Medulla oblongata (tissue), 1 donor: Measurements from ENCODE around the gene ITIH1.

Source experiments
- DNase-seq: peaks from one replicate; pipeline ENCODE4 v3.0.0-alpha.2; 2015; ENCODE audit errors: extremely low spot score

Gene ITIH1

DNA sequence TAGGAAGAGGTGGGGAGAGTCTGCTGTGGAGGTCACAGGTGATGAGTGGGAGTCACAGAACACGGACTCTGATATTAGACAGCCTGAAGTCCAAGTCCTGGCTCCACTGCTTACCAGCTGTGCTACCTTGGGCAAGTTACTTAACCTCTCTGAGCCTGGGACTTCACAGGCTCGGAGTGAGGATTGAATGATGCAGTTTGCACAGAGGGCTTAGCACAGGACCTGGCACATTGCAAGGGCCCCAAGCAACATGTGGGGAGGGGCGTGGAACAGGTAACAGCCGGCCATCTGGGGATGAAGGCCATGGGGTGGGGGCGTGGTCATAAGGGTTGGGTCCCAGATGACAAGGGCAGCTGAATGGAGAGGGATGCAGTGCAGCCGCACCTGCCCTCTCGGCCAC is 12.9 kb downstream of the ITIH1 start:
- no peak for DNase-seq

DNA sequence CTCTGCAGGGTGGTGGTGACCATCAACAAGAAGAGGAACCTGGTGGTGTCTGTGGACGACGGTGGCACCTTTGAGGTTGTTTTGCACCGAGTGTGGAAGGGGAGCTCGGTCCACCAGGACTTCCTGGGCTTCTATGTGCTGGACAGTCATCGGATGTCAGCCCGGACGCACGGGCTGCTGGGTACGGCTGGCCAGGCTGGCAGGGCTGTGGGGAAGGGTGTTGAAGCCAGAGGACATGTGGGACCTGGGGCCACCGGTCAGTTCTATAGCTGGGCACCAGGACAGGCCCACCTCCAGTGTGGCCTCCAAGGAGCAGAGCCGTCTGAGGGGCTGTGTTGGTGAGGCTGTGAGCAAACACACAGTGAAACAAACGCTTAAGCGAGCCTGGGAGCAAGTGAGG is 13.3 kb downstream of the ITIH1 start:
- no peak for DNase-seq

DNA sequence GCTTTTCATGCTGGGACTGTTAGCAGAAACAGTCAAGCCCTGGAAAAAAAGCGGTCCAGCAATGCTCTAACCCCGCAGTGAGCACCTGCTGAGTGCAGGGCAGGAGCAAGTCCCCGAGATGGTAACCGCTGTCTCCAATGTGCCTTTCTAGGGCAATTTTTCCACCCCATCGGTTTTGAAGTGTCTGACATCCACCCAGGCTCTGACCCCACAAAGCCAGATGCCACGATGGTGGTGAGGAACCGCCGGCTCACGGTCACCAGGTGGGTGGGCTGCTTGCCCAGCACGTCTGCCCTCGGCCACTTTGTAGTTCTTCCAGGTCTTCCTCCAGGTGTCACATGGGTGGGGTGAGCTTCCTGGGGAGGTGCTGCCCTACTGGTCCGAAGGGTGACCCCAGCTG is 14.0 kb downstream of the ITIH1 start:
- DNase-seq: no peak

DNA sequence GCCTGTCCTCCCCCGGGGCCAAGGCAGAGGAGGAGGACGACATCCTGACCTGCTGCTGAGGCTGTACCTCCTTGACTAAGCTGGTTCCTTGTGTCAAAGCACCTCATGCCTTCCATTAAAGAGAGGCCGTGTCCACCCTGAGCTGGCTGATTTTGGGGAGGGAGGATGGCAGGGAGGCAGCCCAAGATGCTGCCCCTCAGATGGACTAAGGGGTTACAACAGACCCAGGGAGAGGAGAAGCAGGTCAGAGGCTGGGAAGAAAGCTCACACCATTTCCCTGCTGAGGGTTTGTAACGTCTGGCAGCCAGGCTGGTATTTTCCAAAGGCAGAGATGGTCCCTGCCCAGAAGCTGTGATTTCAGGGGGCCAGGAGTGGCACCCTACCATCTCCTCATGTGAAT is 14.5 kb downstream of the ITIH1 start:
- DNase-seq: no peak

DNA sequence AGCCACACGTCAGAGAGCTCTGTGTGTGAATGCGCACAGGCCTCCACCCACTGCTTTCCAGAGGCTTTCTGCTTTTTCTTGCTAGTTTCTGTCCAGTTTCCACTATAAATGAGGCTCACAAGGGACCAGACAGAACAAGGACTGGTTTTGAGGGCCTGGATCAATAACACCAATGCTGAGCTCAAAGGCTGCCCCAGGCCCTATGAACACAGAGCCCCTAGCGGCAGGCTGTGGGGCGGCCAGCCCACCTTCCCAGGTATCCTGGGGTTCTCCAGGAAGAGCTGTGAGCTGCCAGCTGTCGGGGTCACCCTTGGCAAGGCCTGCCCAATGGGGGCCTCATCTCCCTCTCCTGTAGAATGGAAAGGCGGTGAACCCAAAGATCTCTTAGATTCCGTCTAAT is 15.0 kb downstream of the ITIH1 start:
- no peak for DNase-seq

DNA sequence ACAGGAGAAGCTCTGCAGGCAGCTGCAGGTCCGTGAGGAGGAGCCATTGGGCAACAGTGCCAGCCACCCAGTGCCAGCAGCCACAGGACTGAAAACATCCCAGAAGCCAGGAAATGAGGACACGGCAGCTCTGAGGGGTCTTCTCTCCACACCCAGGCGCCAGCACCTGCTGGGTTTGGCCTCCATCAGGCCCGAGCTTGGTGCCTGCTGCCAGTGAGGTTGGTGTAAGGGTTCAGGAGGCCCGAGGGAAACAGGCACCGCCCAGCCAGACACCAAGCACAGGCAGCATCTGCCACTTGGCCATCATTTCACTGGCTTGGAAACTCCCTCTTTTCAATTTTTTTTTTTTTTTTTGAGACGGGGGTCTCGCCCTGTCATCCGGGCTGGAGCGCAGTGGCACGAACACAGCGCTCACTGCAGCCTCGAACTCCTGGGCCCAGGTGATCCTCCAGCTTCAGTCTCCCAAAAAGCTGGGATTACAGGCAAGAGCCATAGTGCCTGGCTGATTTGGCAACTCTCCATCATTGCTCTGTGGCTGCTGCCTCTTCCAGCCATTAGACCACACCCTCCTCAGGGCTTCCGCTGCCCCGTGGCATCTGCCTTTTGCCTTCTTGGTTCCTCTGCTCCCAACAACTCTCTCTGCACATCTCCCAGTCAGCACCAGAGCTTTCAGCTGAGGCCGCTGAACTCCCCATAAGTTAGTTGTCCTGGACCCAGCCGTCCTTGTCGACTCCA is 15.7 kb downstream of the ITIH1 start:
- no peak for DNase-seq

DNA sequence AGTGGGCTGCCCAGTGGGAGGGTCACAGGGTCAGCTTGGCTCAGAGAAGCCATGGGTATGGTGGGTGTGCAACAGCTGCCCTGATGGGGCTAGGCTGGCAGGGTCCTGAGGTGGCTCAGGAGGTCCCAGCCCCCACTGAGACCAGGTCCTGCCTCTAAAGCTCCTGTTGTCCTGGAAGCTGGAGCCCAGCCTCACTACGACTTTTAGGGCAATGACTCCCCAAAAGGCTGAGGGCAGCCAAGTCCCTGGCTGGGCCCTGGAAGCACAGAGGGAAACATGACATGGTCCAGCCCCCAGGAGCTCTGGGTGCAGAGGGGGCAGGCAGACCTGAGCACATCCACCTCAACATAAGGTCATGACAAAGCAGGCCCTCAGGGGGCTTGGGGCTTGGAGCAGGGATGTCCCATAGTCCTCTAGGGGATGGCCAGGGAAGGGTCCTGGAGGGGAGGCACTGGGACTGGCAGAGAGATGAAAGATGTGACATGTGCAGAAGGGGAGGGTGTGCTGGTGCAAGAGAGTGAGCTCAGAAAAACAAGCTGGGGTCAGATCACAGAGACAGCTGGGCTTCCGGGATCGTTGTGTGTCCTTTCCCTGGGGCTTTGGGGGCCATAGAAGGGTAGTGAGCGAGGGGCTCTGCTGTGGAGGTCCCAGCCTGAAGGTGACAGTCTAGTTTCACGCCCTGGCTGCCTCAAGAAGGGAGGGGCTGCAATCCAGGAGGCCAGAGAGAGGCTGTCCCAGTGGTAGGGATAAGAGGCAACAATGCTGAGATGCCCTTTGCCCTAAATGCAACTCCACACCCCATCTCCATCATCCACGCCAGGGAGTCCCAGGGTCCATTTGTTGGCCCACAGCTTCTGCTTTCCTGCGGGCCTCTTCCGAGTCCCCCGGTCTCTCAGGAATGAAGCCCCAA is 16.6 kb downstream of the ITIH1 start:
- no peak for DNase-seq

DNA sequence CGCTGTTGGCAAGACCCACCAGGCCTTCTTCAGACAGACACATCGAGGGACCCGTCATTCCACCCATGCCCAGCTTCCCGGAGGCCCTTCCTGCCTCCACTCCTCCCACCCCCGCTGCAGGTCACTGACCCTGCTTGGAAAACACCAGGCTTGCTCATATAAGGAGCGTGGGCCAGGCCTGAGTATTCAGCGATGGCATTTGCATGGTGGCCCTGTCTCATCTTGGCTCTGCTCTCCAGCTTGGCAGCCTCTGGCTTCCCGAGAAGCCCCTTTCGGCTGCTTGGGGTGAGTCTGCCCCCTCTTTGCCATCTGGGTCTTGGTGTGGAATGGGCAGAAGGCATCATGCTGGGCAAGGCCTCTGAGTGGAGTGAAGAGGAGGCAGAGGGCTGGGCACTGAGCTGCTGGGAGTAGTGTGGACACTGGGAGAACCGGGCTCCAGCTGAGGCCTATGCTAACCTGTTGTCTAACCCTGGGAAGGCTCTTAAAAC is 17.3 kb downstream of the ITIH1 start, which contains the start of gene ITIH3:
Gene ITIH3 (plus strand): TSS at position 185 of the 488 bp plus-strand sequence. CDS start 8 bp downstream, at position 193.
- DNase-seq: no peak

DNA sequence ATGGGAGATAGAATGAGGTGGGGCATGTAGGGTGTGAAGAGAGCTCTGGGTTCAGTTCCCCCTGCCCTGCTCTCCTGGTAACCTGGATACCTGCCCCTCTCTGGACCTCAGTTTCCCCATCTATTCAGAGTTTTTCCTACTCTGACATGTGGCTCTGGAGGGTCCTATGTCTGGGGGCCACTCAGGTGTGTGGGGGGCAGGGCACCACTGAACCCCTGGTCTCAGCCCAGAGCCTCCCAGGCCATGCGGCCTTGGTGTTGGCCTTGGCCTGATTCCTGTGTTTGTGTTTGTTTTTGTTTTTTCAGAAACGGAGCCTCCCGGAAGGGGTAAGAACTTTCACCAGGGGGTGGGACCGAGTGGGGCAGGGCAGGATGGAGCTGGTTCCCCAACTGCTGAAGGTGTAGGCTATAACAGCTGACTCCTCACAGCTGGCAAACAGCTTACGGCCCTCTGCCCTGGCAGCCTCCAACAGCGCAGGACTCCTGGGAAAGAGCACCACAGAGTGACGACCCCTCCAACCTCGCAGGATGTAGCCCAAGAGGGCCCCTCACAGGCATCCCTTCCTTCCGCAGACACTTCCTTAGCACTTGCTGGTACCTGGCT is 18.0 kb downstream of the ITIH1 start:
- no peak for DNase-seq

DNA sequence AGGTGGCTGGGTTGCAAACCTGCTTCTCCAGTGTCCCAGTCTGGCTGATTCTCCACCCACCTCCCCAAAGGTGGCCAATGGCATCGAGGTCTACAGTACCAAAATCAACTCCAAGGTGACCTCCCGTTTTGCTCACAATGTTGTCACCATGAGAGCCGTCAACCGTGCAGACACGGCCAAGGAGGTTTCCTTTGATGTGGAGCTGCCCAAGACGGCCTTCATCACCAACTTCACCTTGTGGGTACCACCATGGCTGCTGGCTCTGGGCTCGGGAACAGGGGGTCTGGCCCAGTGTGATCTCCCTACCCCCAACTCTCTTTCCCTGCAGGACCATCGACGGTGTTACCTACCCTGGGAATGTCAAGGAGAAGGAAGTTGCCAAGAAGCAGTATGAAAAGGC is 19.0 kb downstream of the ITIH1 start:
- no peak for DNase-seq

DNA sequence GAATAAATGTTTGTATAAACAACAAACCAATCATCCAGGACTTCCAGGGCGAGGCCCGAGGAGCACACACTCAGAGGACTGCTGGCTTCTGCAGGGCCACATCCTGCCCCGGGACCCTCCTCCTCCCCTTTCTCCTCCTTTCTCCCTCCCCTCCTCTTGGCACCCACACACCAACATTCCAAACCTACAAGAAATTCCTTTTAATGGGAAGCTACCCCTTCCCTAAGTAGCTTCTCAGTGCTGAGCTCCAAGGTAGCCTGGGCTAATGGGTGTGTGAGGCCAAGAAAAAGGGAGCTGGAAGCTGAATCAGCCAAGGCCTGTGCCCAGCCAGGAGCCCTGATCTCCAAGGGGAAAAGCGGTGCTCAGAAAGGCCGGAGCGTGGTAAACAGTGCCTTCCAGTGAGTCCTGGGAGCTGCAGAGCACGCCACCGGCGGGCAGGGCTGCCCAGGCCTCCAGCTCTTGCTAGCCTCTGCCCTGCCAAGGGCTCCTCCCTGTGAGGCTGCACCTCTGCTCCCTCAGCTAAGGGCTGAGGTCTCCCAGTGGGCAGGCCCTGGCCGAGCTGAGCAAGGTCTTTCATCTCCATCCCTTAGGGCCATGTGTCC is 21.1 kb downstream of the ITIH1 start:
- DNase-seq: no peak

DNA sequence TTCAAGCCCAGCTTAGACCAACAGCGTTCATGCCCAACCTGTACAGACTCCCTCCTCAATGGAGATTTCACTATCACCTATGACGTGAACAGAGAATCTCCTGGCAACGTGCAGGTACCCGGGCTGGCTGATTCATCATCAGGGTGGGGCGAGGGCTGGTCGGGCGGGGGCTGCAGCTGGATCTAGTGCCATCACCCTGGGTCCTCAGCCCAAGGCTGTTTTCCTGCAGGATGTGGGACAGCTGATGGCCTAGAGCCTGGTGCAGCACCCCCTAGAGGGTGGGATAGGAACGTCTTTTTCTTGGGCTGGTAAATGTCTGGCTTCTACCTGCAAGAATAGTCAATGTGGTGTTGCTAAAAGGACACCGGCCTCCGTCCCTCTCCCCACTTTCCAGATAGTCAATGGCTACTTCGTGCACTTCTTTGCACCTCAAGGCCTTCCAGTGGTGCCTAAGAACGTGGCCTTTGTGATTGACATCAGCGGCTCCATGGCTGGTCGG is 21.6 kb downstream of the ITIH1 start:
- no peak for DNase-seq

DNA sequence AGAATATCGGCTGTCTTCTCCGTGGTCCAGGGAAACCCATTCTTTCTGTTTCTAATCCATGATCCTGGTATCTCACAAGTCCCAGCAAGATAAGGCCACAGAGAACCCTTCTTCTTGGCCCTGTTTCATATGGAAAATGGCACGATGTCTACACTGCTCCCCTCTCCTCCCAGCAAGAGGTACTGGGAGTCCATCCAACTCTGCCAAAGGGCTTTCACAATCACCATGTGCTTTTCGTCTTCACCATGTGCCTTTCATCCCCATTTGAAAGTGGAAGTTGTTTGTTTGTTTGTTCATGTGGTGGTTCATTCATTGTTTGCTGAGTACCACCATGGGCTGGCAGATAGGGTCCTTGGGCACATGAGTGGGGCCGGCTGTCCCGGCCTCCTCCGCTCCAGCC is 22.7 kb downstream of the ITIH1 start:
- no peak for DNase-seq

DNA sequence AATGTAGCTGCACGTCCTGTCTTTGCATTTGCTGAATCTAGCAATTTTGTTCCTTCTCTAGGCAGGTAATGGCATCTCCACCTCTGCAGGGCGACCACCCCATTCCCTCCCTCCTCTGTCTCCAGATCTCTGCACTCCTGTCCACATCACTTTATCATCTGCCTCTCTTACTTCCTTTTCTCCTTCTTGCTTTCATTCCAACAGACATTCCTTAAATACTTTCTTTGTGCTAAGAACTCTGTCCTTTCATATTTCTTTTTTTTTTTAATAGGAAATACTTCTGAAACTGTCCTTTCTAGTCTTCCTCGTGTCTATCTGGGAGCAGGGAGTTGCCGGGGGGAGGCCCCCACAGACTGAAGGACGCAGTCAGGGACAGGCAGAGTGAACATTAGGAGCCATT is 24.4 kb downstream of the ITIH1 start:
- DNase-seq: no peak

DNA sequence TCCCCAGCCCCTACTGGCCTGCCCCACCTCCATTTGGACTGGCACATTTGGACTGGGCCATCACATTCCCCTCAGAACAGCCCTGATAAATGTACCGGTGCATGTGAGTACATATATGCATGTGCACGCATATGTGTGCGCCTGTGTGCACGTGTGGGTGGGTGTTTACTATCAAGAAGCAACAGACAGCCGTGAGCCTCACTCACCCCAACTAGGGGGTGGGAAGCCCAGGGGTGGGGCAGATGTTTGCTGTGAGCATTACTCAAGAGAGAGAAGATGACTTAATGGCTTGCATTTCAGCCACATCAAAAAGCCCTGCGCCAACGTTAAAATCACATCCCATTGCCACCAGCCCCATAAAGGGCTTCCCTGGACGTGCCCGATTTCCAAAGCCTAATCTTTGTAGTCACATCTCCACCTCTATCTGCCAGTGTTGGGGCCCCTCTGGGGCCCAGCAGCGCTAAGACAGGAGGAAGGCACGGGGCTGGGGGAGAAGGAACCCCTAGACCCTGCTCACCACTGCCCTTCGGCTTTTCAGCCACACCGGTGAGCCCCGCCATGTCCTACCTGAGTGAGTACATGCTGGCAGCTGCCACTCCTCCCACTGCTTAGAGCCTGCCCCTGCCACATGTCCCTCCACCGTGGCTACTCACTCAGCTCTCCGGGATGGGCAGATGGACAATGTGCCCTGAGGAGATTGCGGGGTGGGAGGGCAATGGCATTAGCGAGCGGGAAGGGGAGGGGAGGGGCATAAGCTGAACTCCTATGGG is 28.1 kb downstream of the ITIH1 start:
- no peak for DNase-seq

DNA sequence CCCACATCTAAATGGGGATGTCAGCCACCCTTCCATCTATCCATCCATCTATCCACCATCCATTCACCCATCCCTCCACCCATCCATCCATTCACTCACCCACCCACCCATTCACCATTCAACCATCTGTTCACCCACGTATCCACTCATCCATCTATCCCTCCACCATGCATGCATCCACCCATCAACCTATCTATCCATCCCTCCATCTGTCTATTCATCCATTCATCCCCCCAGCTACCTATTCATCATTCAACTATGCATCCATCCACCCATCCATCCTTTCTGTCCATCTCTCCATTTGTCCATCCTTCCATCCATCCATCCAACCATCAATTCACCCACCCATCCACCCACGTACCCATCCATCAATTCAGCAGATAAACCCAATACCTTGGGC is 31.8 kb downstream of the ITIH1 start:
- no peak for DNase-seq

DNA sequence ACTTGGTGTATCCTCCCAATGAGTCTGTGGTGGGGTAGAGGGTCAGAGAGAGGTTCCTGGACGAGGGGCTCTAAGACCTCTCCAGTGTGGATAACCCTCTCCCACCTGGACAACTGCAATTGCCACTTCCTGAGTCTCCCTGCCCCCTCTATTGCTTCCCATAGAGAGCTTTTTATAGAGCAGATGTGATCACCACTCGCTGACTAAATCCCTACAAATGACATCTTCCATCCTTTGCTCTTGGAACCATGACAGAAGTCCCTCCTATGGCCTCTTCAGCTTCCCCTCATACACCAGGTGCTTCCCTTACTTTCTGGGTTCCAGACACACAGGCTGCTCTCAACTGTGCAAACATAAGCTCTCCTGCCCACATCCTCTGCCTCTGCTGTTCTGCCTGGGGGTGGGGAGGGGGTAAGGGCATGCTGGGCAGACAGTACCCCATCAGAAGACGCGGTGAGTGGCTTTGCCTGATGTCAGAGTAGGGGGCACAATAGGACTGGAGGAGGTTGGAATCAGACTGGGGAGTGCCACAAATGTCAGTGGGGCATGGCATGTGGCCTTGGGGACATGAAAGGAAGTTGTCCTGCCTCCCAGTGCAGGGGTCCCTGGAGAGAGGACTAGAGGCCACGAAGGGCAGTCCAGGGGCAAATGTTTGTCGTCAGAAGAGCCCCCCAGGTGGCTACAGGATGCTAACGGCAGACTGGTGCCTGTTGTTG is 32.4 kb downstream of the ITIH1 start:
- no peak for DNase-seq

DNA sequence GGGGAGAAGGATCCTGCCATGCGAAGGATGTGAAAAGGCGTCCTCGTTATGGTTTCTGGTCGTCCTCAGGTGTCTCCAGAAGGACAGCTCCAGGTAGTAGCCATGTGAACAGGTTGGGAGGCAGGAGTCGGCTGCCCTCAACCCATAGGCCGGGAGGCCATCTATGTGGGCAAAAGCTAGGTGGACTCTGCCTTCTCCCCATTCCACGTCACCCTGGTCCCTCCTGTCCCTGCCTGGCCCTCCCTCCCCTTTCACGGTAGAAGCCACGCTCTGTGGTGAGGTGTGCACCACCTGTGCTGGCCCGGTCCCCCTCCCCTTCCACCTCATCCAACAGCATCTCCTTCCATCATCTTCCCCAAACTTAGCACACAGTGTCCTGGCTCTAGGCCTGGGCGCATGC is 33.5 kb downstream of the ITIH1 start:
- no peak for DNase-seq

DNA sequence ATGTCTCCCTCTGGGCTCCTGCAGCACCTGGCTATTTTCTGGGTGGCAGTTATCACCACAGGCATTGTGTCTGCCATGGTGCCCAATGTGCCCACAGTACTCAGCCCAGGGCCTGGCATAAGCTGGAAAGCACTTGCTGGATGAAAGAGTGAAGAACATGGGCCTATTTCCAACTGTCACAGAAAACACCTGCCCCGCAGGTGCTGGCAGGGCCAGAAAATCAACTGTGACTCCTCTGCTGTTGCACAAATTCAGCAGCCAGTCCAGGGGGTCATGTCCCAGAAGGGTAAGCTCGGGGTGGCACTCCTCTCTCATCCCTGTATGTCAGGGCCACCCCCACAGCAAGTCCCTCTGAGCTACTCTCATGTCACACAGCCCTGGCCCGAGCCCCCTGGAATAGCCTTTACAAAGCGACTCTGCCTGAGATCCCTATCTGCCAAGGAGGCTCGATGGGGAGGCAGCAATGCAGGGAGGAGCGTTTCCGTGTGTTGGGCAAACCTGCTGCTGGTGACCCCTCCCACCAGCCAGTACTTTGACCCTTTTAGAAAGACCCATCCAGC is 34.1 kb downstream of the ITIH1 start:
- DNase-seq: no peak

DNA sequence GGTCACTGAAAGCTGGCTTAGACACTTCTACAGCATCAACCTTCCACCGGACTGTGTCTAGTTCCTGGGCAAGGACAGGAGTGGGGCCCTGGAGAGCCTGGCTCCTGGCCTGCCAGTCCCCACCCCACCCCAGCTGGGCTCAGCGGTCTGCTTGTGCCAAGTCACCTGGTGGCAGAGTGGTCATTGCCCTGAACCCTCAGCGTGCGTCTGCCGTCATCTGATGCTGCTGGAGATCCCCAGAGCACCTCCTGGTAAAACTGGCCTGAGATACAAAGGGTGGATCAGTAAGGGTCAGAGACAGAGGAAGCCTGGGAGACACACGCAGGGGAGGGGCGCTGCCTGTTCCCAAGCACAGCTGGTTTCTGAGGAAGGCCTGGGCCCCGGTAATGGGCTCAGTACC is 36.4 kb downstream of the ITIH1 start:
- DNase-seq: no peak
